NB4 (cell line): ENCODE measurements around the gene EPSTI1.

ENCODE experiments used
- DNase-seq: peaks from one replicate; pipeline ENCODE4 v3.0.0; 2010; ENCODE audit warnings: low read depth
- H3K4me3 ChIP-seq: one replicate; pipeline ENCODE4 v1.5.1; 2011; ENCODE audit warnings: mild to moderate bottlenecking, low read depth, low read length, moderate library complexity
- CTCF ChIP-seq: IDR thresholded peaks from one replicate; pipeline ENCODE4 v1.5.1; 2012; ENCODE audit warnings: low read depth, low read length
- MAX ChIP-seq: IDR thresholded peaks from 2 replicates; pipeline ENCODE4 v1.6.1; 2011; ENCODE audit warnings: low read depth, low read length
- MYC ChIP-seq: IDR thresholded peaks from 2 replicates; pipeline ENCODE4 v1.6.1; 2011; ENCODE audit warnings: low read depth, low read length
- POLR2A ChIP-seq: IDR thresholded peaks from 2 replicates; pipeline ENCODE4 v1.6.1; 2011; ENCODE audit warnings: mild to moderate bottlenecking; ENCODE audit not compliant: insufficient read length; ENCODE audit errors: extremely low read depth

The EPSTI1 gene

GRCh38 chr13:43003010-43003409 lies 11.0 kb upstream of the EPSTI1 start:
- DNase-seq = no peak
- TF ChIP-seq CTCF (no peak), MAX (no peak), POLR2A (no peak), MYC (no peak)

GRCh38 chr13:43002021-43002420 lies 10.0 kb upstream of the EPSTI1 start:
- H3K4me3 ChIP-seq = no peak overlapping the region
- TF ChIP-seq CTCF (no peak), MAX (no peak), POLR2A (no peak), MYC (no peak)
- DNase-seq = no peak

More at GRCh38 chr13:43003010-43003409, 11.0 kb upstream of the EPSTI1 start:
- H3K4me3 ChIP-seq = no peak overlapping the region

- TF ChIP-seq MAX (no peak), CTCF (no peak), POLR2A (no peak), MYC (no peak)
- H3K4me3 ChIP-seq = no peak overlapping the region
- DNase-seq = no peak
These were observed 8.6 kb upstream of the EPSTI1 start for GRCh38 chr13:43000676-43001075.

- TF ChIP-seq MYC = no peak
- TF ChIP-seq CTCF = no peak
- TF ChIP-seq MAX = no peak
- no peak for TF ChIP-seq POLR2A
- H3K4me3 ChIP-seq = no peak overlapping the region
These were observed 7.5 kb upstream of the EPSTI1 start for GRCh38 chr13:42999491-42999890.

GRCh38 chr13:42997381-42997780 lies 5.3 kb upstream of the EPSTI1 start:
- no peak for DNase-seq
- TF ChIP-seq MAX (no peak), MYC (no peak), POLR2A (no peak), CTCF (no peak)
- no peak overlapping the region for H3K4me3 ChIP-seq

More at GRCh38 chr13:42999491-42999890, 7.5 kb upstream of the EPSTI1 start:
- no peak for DNase-seq

GRCh38 chr13:42996584-42996983 lies 4.5 kb upstream of the EPSTI1 start:
- no peak for TF ChIP-seq POLR2A
- TF ChIP-seq CTCF = no peak
- no peak for TF ChIP-seq MYC
- no peak for TF ChIP-seq MAX
- no peak overlapping the region for H3K4me3 ChIP-seq
- DNase-seq = peak; percentile 25
